GM12874 (cell line): ENCODE results near the gene AHRR.

Source experiments
- CTCF ChIP-seq: IDR thresholded peaks from 2 replicates; pipeline ENCODE4 v1.5.1; 2011; ENCODE audit warnings: low read depth, mild to moderate bottlenecking, control low read depth, low read length, moderate library complexity; ENCODE audit not compliant: insufficient read depth

AHRR gene

DNA sequence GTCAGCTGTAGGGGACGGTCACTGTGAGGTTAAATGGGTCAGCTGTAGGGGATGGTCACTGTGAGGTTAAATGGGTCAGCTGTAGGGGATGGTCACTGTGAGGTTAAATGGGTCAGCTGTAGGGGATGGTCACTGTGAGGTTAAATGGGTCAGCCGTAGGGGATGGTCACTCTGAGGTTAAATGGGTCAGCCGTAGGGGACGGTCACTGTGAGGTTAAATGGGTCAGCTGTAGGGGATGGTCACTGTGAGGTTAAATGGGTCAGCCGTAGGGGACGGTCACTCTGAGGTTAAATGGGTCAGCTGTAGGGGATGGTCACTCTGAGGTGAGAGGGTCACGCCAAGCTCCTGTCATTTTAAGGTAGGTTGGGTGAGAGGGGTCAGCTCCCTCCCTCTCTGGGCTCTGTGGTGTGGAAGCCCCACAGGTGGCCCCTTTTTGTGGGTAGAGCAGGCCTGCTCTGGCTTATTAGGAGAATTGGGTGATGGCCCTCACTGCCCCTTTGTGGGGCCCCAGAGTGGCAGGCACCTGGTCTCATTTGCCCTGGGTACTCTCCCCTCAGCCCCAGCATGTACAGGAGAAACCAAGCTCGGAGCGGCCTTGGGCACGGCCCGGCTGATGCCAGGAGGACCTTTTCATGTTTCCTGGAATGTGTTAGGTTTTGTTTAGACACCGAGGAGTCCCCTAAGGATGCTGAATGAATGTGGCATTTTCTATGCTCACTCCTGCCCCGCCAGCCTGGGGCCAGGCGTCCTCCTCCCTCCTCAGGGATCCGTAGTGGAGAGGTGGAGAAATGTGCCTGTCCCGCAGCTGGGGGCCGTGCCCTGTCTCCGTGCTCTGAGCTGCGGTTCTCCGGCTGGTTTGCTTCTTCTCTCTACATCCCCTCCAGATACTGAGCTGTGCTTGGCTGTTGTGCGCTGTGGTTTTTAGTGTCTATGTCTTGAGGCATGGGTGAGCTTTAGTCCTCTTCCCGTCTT is 31.4 kb downstream of the AHRR start:
- TF ChIP-seq CTCF: no peak

DNA sequence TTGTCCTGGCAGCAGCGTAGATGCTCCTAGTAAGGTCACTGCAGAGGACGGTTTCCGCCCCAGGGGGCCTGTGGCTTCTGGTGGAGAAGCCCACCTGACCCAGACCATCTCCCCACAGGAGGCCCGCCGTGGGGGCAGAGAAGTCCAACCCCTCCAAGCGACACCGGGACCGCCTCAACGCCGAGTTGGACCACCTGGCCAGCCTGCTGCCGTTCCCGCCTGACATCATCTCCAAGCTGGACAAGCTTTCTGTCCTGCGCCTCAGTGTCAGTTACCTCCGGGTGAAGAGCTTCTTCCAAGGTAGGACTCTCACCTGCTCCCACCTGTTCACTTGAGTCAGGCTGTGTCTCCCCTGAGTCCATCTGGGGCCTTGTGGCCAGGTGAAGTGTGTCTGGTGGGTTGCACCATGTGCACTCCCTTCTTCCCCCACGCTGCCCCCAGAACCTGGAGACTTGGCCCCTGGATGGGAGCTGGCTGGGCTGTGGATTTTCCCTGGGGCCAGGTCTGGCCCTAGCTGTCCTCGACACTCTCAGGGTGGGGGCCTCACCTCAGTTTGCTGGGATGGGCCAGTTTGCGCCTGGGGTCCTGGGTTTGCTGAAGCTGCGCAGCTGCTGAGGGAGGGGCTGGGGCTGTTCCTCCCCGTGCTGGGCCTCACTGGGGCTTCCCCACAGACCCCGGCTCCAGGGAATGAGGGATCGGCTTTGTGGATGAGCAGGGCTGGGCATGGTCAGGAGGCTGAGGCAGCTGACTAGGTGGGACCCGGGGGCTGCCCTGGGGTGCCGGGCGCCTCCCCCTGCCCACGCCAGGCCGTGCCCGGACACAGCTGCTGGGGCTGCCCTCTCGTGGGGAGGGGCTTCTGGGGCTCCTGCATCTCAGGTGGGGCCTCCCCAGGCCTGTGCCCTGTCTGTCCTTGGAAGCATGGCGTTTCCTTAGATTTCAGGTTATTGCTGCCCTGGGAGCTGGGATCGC is 32.4 kb downstream of the AHRR start:
- no peak for TF ChIP-seq CTCF

DNA sequence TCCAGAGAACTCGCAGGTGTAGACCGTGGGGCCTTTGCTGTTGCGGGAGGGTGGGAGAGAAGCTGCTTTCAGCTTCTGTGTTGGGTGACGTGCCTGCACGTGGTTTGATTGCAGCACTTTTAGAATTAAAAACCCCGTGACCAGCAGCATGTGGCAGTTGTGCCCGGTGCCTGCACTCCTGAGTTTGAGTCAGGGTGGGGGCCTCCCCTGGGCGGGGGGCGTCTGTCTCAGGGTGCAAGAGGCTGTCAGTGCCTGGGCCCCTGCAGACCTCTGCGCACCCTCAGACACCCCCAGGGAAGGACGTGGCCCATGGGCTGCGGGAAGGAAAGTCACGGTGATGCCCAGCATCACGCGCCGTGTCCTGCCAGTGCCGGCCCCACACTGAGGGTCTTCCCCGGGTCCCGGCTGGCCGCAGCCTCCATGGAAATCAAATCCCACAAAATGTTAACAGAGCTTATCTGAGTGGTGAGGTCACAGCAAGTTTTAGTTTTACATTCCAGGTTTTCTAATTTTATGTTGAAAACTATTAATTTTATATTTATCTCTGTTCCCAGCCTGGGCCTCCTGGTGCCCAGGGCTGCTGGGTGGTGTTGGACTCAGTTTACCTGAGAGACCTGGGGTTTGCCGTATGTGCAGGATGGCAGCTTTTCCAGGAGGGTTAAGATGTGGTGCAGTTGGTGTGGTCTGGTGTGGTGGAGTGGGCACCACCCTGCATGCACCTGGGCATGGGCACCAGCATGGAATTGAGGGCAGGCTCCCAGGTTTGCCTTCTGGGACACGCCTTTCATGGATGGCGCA is 33.3 kb downstream of the AHRR start:
- TF ChIP-seq CTCF: no peak

GRCh38 chr5:355379-355935 is 33.9 kb downstream of the AHRR start:
- no peak for TF ChIP-seq CTCF

- TF ChIP-seq CTCF: no peak
These were observed 34.4 kb downstream of the AHRR start for GRCh38 chr5:355958-356357.

- TF ChIP-seq CTCF: no peak
These were observed 37.9 kb downstream of the AHRR start for GRCh38 chr5:359301-359897.
